T-cell (primary cell): ENCODE data around the gene UBL7. TPM values are rescaled to one million over a fixed set of nuclear protein-coding genes. Genes with fewer than 3 reads are reported as not detected.

Source experiments
- ATAC-seq, 4 experiments: fragments of 200-7000 bp in 3 of 4; fragments of 150-1000 bp in 1 of 4; cut with Tn5 transposase; replicated peaks in 1 of 4; 1 replicate in 3 of 4; 2 replicates in 1 of 4; pipeline ENCODE4 v1.10.0; 2021; ENCODE audit warnings: moderate library complexity in 3 of 4, mild to moderate bottlenecking in 2 of 4, moderate number of reproducible peaks in 1 of 4
- CTCF ChIA-PET, 2 donors: fragments of 300-600 bp; sonication (Branson Sonifier 250); formaldehyde crosslinking; loops; one replicate each; lab custom pipeline; 2022; ENCODE audit warnings: antibody characterized with exemption in 2 of 2; lab: Charles Lee
- POLR2A ChIA-PET, 2 donors: fragments of 300-600 bp; sonication (Branson Sonifier 250); formaldehyde crosslinking; loops; one replicate each; lab custom pipeline; 2022; ENCODE audit warnings: antibody characterized with exemption in 2 of 2; lab: Charles Lee
- DNase-seq, 35 experiments: peaks; one replicate each; pipeline versions ENCODE4 v3.0.0 to v3.0.0-alpha.2; 2013 to 2023
- H3K27ac ChIP-seq: one replicate; pipeline ENCODE4 v1.5.1; 2013; ENCODE audit warnings: low read length
- H3K27me3 ChIP-seq, 2 experiments: replicated peaks in 1 of 2; 1 replicate in 1 of 2; 2 replicates in 1 of 2; pipeline versions ENCODE4 v1.6.1 to v1.7.0; 2013; ENCODE audit warnings: low read length in 1 of 2, mixed read lengths in 1 of 2; ENCODE audit not compliant: control insufficient read depth in 2 of 2, insufficient read depth in 2 of 2; ENCODE audit errors: extremely low read depth in 1 of 2
- H3K36me3 ChIP-seq, 2 donors: 1 replicate in 1 of 2; 2 replicates in 1 of 2; pipeline versions ENCODE4 v1.6.1 to v1.7.0; 2013; ENCODE audit warnings: low read length in 1 of 2; ENCODE audit not compliant: control insufficient read depth in 2 of 2, insufficient read depth in 1 of 2; ENCODE audit errors: extremely low read depth in 1 of 2
- H3K4me1 ChIP-seq, 2 experiments: 1 replicate in 1 of 2; 2 replicates in 1 of 2; pipeline versions ENCODE4 v1.6.1 to v1.7.0; 2013; ENCODE audit warnings: low read length in 2 of 2, mixed read lengths in 1 of 2; ENCODE audit not compliant: insufficient read depth in 2 of 2, control insufficient read depth in 1 of 2; ENCODE audit errors: extremely low read depth in 1 of 2
- H3K4me3 ChIP-seq, 2 donors: 1 replicate in 1 of 2; 2 replicates in 1 of 2; pipeline versions ENCODE4 v1.5.1 to v1.7.0; 2013; ENCODE audit warnings: mild to moderate bottlenecking in 2 of 2, low read length in 1 of 2, moderate library complexity in 1 of 2; ENCODE audit not compliant: control insufficient read depth in 1 of 2; ENCODE audit errors: extremely low read depth in 1 of 2
- H3K9me3 ChIP-seq: 2 replicates; pipeline ENCODE4 v1.7.0; 2013
- H3K27ac Mint-ChIP-seq, 2 donors: one replicate each; pipeline ENCODE4 v1.8.0; 2020 to 2021; ENCODE audit warnings: mild to moderate bottlenecking in 2 of 2, mixed read lengths in 2 of 2
- H3K27me3 Mint-ChIP-seq, 2 donors: one replicate each; pipeline ENCODE4 v1.8.0; 2021 to 2022; ENCODE audit warnings: mixed read lengths in 2 of 2
- H3K36me3 Mint-ChIP-seq: one replicate; pipeline ENCODE4 v1.8.0; 2021; ENCODE audit warnings: mixed read lengths
- H3K4me1 Mint-ChIP-seq, 3 donors: one replicate each; pipeline ENCODE4 v1.8.0; 2020 to 2022; ENCODE audit warnings: mixed read lengths in 3 of 3, mild to moderate bottlenecking in 1 of 3
- H3K4me3 Mint-ChIP-seq, 3 donors: one replicate each; pipeline ENCODE4 v1.8.0; 2020 to 2022; ENCODE audit warnings: mild to moderate bottlenecking in 3 of 3, mixed read lengths in 3 of 3, moderate library complexity in 3 of 3
- H3K9me3 Mint-ChIP-seq, 3 donors: one replicate each; pipeline ENCODE4 v1.8.0; 2020 to 2022; ENCODE audit warnings: mixed read lengths in 3 of 3
- WGBS: methylation state at CpG from one replicate; pipeline ENCODE4 v1.1.5; 2013; ENCODE audit warnings: missing lambda C conversion rate; ENCODE audit not compliant: insufficient coverage; 5-methylcytosine and 5-hydroxymethylcytosine counted together
- total RNA-seq, 35 experiments: library from RNA in 6 of 35; stranded (reverse) in 6 of 35; fragments of 120-200 nt in 1 of 35; gene quantifications; one replicate each; pipeline versions ENCODE4 v1.2.1 to v1.2.4 and lab custom pipeline; 2013 to 2026

The UBL7 gene
- total RNA-seq, 5 donors from 2014 or later (not counting 1 experiment from before 2014, with no cell fraction given), result 26.1 to 59.9 (median 55.3) TPM

DNA sequence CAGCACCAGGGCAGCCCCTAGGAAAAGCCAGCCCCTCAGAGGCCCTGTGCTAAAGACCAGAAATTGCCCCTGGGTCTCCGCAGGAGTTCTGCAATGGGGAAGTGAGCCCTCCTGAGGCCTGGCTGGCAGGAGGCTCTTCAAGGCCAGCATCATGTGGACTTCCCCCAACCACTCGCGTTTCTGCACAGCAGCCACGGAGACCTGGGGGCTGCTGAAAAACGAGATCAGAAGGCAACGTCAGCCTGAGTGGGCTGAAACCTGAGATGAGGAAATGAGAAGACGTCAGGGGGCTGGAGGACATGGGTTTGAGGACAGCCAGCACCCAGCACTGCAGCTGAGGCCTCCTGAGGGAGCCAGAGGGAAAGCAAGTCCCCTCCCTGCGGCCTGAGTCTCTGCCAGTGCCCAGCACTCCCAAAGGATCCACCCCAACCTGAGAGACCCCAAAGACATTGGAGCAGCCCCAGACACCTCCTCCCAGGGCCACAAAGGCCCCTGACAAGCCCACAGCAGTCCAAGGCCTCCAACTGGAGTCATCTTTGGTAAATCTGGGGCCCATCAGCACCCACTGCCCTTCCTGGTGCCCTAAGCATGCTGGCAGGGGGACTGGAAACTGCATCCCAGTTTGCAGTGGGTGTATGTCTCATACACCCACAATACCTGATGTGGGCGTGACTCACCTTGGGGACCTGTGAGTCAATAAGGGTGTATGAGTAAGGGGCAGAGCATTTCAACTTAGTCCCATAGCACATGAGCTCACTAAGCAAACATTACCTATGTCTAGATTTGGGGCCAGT, 64.3 kb downstream of the UBL7 start:
- H3K4me1 ChIP-seq, result peaks cover 20 to 54% of the 10 kb centered on the region in 2 experiments
- ChIA-PET CTCF (no interaction called here), POLR2A (no interaction called here)
- H3K4me3 ChIP-seq, result no peak overlapping the region
- Mint-ChIP-seq H3K9me3 (no peaks in the 10 kb centered on the region), H3K27ac (peak overlapping the region; percentile 59 to 69), H3K36me3 (no peaks in the 10 kb centered on the region), H3K27me3 (no peaks in the 10 kb centered on the region), H3K4me1 (peaks cover 39 to 54% (median 42%) of the 10 kb centered on the region in 3 donors), H3K4me3 (peak overlapping the region in 1 of 3 donors; percentile 16)
- WGBS, result 38% methylated on average over 6 of the region's 9 CpGs
- ATAC-seq, result peak in 2 of 4 experiments; percentile 26 to 69
- H3K27me3 ChIP-seq, result peaks cover 0 to 5% of the 10 kb centered on the region in 2 experiments
- no peaks in the 10 kb centered on the region for H3K36me3 ChIP-seq
- peak overlapping the region; percentile 23 for H3K27ac ChIP-seq
- DNase-seq, result peak in 8 of 35 experiments; percentile 6 to 52 (median 28)
- no peaks in the 10 kb centered on the region for H3K9me3 ChIP-seq

DNA sequence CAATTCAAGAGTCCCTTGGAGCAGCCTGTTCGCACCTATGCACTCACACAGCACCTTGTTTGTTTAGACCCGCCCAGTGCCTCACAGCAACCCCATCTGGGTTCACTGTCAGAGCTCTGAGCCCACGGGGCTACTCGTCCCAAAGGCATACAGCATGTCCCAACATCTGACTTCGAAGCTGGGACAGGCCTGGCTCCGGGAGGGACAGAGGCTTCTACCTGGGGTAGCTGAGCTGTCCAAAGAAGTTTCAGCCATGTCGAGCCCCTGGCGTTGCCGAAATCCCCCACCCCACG, 64.9 kb downstream of the UBL7 start:
- no peak for ATAC-seq
- H3K36me3 Mint-ChIP-seq, result no peaks in the 10 kb centered on the region
- peaks cover 0 to 5% of the 10 kb centered on the region in 2 experiments for H3K27me3 ChIP-seq
- CTCF ChIA-PET, result no interaction called here
- DNase-seq, result no peak
- no peaks in the 10 kb centered on the region for H3K36me3 ChIP-seq
- H3K9me3 Mint-ChIP-seq, result no peaks in the 10 kb centered on the region
- WGBS, result 84% methylated on average over 10 of the region's 10 CpGs
- no peak overlapping the region for H3K4me3 ChIP-seq
- H3K4me1 Mint-ChIP-seq, result peaks cover 37 to 50% (median 39%) of the 10 kb centered on the region in 3 donors
- H3K27me3 Mint-ChIP-seq, result no peaks in the 10 kb centered on the region
- H3K4me3 Mint-ChIP-seq, result no peak overlapping the region
- H3K27ac Mint-ChIP-seq, result peak overlapping the region in 1 of 2 donors; percentile 39
- no peaks in the 10 kb centered on the region for H3K9me3 ChIP-seq
- H3K4me1 ChIP-seq, result peaks cover 20 to 48% of the 10 kb centered on the region in 2 experiments
- POLR2A ChIA-PET, result no interaction called here
- no peak overlapping the region for H3K27ac ChIP-seq

Other genes starting within 250 kb of the UBL7 start
- not detected for gene CCDC33, start 224.8 kb downstream of the UBL7 start, total RNA-seq
- gene CYP11A1, start 93.5 kb downstream of the UBL7 start, total RNA-seq, result under 1 TPM in 3 of 5 donors, not detected in 2; 0.47 to 0.79 (median 0.49) TPM
- 1 to 10 TPM; 2.0 to 4.7 (median 3.1) TPM for gene SEMA7A, start 27.2 kb downstream of the UBL7 start, total RNA-seq
- gene ARID3B, start 80.1 kb upstream of the UBL7 start, total RNA-seq, result 10 to 100 TPM; 36.2 to 48.7 (median 42.9) TPM
- gene CLK3, start 154.7 kb upstream of the UBL7 start, total RNA-seq, result 100 to 1,000 TPM; 162 to 258 (median 180) TPM
- 10 to 100 TPM; 31.8 to 49.4 (median 43.2) TPM for gene EDC3, start 234.9 kb upstream of the UBL7 start, total RNA-seq